ENCODE results near the gene LPIN3.
A peak's percentile ranks its signal among the peaks of the same experiment; 100 is the strongest.

Gene LPIN3

DNA sequence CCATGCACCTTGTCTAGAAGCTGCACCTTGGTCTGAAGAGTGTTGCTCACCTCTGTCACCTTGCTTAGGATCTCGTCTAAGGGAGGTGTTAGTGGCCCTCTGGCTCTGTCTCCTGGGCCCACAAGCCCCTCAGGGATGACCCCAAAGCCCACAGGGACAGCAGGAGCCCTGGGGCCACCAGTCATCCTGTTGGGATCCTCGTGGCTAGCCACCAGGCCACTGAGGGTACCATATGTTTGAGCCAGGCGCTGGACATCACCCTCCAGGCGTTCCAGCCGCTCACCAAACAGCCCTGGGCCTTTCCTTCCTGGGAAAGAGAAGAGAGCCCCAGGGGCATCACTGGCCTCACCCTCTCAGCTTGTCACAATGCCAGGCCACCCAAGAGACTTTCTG is 22.1 kb downstream of the LPIN3 start:
- Mint-ChIP-seq H3K4me3 (no peak overlapping the region), H3K36me3 (ENCODE audit: low read depth) (no peaks in the 10 kb centered on the region), H3K4me1 (ENCODE audit: low read depth) (no peaks in the 10 kb centered on the region), H3K9me3 (no peaks in the 10 kb centered on the region), H3K27ac (no peak overlapping the region), H3K27me3 (ENCODE audit: low read depth) (peaks cover 24% of the 10 kb centered on the region)

DNA sequence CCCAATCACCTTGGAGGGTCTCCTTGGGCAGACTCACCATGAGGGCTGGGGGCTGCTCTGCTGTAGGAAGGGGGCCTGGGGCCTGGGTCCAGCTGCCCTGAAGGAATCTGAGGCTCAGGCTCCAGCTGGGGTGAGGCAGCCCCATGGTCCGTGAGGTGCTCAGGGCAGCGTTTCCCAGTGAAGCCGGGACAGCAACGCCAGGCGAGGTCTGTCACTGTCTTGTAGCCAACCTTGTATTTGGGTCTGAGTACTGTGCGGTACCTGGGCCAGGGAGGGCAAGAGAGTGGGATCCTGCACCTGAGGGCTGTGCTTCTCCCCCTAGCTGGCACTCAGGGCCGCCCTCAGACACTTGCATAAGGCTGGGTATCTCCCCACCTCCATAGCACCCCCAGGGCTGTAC is 23.0 kb downstream of the LPIN3 start:
- Mint-ChIP-seq H3K27me3 (ENCODE audit: low read depth) (peaks cover 30% of the 10 kb centered on the region), H3K9me3 (no peaks in the 10 kb centered on the region), H3K27ac (no peak overlapping the region), H3K36me3 (ENCODE audit: low read depth) (no peaks in the 10 kb centered on the region), H3K4me3 (no peak overlapping the region), H3K4me1 (ENCODE audit: low read depth) (no peaks in the 10 kb centered on the region)

DNA sequence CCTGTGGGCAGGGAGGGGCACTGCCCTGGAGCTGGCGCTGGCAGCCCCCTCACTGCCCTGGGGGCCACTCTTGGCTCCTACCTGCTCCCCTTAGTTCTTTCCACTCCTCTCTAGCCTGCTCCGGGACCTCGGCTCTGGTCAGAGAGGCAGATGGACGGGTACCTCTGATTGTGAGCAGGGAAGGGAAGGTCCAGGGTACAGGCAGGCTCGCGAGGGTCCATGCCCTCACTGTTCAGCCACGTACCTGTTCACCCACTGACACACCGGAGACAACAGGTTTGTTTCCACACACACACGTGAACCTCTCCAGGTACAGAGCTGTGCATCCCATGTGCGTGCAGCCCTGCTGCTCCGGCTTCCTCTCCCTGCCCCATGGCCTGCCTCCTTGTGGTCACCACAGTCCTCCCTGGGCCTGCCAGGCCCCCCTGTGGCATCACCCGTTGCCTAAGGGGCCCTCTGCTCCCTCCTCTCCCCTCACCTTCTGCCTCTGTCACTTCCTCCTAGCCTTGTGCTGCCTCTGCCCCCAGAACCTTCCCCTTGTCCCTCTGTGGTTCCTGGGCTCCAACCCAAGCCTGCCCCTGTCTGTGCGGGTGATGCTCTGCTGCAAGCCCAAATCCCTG is 23.7 kb downstream of the LPIN3 start:
- Mint-ChIP-seq H3K27me3 (ENCODE audit: low read depth) (peaks cover 35% of the 10 kb centered on the region), H3K4me3 (no peak overlapping the region), H3K36me3 (ENCODE audit: low read depth) (no peaks in the 10 kb centered on the region), H3K27ac (no peak overlapping the region), H3K9me3 (no peaks in the 10 kb centered on the region), H3K4me1 (ENCODE audit: low read depth) (no peaks in the 10 kb centered on the region)

DNA sequence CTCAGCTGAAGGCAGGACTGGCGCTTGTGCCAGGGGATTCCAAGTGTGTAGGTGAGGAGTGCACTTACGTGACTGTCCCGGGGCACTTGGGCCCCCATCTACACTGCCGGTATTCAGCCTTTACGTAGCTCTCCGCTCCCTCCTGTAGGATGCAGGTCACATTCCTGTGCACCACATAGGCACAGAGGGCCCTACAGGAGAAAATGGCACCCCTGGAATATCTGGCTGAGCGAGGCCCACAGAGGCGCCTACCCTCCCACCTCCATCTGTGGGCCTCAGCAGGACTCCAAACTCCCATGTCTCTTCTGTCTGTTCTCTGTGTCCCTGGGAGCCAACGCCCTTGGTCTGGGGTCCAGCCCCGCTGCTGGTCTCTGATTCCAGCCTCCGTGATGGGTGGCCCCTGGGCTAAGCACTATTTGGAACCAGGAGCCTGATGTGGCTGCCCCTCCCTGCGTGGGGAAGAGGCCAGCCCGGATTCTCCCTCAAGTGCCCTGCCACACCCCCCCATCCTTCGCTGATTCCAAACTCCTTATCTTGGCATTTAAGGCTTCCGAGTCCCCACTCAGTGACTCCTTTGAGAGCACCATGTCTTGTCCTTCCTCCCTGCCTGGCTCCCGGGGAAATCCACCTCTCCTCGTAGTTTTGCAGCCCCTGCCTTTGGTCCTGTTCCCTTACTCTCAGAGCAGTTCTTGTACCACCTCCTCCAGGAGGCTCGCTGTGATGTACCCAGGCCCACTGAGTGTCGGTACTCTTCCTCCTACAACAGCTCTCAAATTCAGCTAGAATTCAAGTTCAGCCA is 24.5 kb downstream of the LPIN3 start:
- no peaks in the 10 kb centered on the region for H3K36me3 Mint-ChIP-seq (ENCODE audit: low read depth)
- H3K27me3 Mint-ChIP-seq (ENCODE audit: low read depth), result peaks cover 37% of the 10 kb centered on the region
- no peaks in the 10 kb centered on the region for H3K4me1 Mint-ChIP-seq (ENCODE audit: low read depth)
- H3K27ac Mint-ChIP-seq, result no peak overlapping the region
- no peak overlapping the region for H3K4me3 Mint-ChIP-seq
- no peaks in the 10 kb centered on the region for H3K9me3 Mint-ChIP-seq

DNA sequence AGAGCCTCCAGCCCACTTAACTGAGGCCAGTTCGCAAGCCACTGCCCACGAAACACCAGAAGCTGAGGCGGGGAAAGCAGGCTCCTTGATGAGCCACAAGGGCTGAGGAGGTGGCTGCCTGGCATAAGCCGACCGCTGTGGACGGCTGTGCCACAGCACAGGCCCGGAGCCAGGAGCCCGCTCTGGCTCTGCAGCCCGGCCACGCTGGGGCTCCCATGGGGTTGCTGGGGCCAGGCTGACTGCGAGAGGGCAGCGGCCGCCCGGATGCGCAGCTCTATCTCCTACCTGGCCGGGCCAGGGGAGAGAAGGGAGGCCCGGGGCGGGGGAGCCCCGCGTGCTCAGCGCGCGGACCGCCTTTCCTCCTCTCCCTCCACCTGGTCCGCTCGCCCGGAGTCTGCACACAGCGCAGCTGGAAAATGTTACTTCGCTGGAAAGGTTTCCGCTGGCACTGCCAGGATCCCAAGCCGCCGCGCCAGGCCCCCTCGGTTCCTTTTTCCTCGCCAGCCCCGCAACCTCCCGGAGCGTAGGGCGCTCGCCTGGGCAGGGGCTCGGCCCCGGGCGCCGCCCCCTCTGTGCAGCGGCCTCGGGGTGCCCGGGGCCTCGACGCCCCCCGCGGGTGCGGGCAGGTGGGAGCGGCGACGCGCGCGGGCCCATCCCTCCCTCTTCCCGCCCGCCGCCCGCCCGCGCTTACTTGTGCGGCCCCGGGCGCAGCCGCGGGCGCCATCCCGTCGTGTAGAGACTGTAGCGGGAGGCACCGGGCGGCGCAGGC is 25.3 kb downstream of the LPIN3 start:
- no peak overlapping the region for H3K4me3 Mint-ChIP-seq
- no peak overlapping the region for H3K27ac Mint-ChIP-seq
- H3K4me1 Mint-ChIP-seq (ENCODE audit: low read depth), result no peaks in the 10 kb centered on the region
- H3K27me3 Mint-ChIP-seq (ENCODE audit: low read depth), result peaks cover 37% of the 10 kb centered on the region
- no peaks in the 10 kb centered on the region for H3K36me3 Mint-ChIP-seq (ENCODE audit: low read depth)
- no peaks in the 10 kb centered on the region for H3K9me3 Mint-ChIP-seq

DNA sequence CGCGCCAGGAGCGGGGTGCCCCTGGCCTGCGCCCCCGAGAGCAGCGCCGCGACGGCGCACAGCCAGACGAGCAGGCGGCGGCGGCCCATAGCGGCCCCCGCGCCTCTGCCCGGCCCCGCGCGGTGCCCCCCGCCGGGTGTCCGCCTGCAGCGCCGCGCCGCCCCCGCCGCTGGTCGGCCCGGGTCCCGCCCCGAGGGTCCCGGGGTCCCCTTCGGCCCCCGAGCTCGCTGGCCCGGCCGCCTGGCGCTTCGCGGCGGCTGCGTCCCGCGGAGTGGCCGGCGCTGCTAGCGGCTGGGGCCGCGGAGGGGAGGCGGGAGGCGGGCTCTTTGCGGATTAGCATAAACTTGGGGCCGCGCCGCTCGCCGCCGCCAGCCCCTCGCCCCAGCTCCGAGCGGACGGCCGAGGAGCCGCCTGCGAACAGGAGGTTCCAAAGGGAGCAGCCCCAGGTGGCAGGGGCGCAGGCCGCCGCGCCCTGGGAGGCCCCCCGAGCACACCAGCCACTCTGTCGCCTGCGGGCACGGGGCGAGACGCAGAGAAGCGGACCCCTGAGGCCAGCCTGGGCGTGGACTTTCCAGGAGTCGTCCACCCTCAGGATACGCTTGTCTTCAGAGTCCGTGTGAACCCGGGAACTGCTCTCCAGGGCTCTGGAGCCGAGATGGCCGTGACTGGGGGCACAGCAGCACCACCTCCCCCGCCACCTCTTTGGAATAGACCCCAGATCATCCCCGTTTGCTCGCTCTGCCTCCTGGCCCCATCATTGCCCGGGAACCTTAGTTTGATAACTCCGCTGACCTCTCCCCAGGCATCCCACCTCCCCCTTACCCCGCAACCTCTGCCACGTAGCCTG is 26.1 kb downstream of the LPIN3 start, which contains the start of gene EMILIN3:
Gene EMILIN3, minus strand, starts transcription at position 273 of the 847 bp plus-strand sequence. Its CDS starts 184 bp downstream, at position 89.
- Mint-ChIP-seq H3K4me1 (ENCODE audit: low read depth) (no peaks in the 10 kb centered on the region), H3K4me3 (peak within 1 kb of the TSS; percentile 25), H3K9me3 (no peaks in the 10 kb centered on the region), H3K36me3 (ENCODE audit: low read depth) (no peaks in the 10 kb centered on the region), H3K27me3 (ENCODE audit: low read depth) (peaks cover 41% of the 10 kb centered on the region), H3K27ac (peak within 1 kb of the TSS; percentile 26)

DNA sequence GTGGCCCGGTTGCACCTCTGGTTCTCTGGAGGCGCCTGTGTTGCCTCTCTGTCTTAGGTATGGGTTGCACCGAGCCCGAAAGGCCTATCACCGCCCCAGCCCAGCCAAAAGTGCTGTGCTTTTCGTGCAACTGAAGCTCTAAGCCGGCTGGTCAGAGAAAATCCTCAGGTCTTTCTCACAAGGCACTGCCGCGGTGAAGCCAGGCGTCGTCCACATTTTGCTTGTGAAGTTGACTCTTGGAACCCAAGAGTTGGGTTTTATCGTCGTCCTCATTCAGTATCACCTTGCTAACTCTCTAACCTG is 26.7 kb downstream of the LPIN3 start:
- Mint-ChIP-seq H3K4me1 (ENCODE audit: low read depth) (no peaks in the 10 kb centered on the region), H3K9me3 (no peaks in the 10 kb centered on the region), H3K27me3 (ENCODE audit: low read depth) (peaks cover 41% of the 10 kb centered on the region), H3K4me3 (peak overlapping the region; percentile 25), H3K27ac (peak overlapping the region; percentile 26), H3K36me3 (ENCODE audit: low read depth) (no peaks in the 10 kb centered on the region)

DNA sequence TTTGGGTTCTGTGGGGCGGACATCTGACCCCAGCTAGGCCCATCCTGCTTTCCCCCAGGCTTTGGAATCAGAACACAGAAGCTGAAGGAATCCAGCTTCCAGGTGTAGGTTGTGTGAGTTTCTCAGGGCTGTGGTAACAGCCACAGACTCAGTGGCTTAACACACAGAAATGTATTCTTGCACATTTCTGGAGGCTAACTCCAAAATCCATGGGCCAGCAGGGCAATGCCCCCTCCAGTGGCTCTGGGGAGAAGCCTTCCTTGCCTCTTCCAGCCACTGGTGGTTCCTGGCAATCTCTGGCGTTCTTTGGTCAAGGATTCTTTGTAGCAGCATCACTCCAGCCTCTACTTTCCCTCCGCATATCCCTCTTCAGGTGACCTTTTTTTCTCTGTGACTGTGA is 27.3 kb downstream of the LPIN3 start:
- Mint-ChIP-seq H3K27me3 (ENCODE audit: low read depth) (peaks cover 45% of the 10 kb centered on the region), H3K9me3 (peaks cover 4% of the 10 kb centered on the region), H3K36me3 (ENCODE audit: low read depth) (peaks cover 1% of the 10 kb centered on the region), H3K27ac (no peak overlapping the region), H3K4me3 (no peak overlapping the region), H3K4me1 (ENCODE audit: low read depth) (no peaks in the 10 kb centered on the region)

DNA sequence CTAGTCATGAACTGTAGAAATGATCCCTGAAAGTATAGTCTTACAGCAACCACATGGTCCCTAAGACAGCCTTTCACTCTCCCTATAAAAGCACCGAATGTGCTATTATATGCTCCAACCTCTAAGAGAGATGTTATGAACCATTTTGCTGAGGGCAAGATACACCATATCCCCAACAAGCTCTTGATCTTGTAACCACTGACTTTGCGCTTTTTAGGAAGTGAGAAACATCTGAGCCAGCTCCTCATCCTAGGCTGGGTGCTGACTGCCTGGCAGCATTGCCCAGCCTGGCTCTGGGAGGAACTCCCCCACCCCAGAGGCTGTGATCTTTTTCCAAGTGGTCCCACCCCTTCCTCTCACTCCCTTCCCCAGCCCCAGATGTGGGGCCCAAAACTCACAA is 29.1 kb downstream of the LPIN3 start:
- H3K27ac Mint-ChIP-seq, result no peak overlapping the region
- no peak overlapping the region for H3K4me3 Mint-ChIP-seq
- H3K4me1 Mint-ChIP-seq (ENCODE audit: low read depth), result no peaks in the 10 kb centered on the region
- H3K27me3 Mint-ChIP-seq (ENCODE audit: low read depth), result peaks cover 44% of the 10 kb centered on the region
- H3K36me3 Mint-ChIP-seq (ENCODE audit: low read depth), result peaks cover 1% of the 10 kb centered on the region
- H3K9me3 Mint-ChIP-seq, result peaks cover 6% of the 10 kb centered on the region

DNA sequence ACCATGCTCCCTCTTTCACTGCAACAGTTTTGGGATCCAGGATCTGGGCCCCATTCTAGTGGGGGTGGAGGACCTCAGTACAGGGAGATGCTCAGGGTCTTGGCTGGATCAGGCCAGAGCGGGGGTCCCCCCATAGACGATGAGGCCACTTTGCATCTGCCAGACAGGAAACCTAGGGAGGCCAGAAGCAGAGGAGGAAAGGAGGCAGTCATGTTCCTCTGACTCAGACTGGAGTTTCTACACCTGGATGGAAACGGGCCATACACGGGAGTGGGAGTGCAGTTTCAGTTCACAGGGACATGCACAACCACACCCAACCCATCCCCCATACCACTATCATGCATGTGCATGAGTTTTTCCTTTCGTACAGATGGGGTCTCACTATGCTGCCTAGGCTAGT is 29.6 kb downstream of the LPIN3 start:
- H3K36me3 Mint-ChIP-seq (ENCODE audit: low read depth), result peaks cover 1% of the 10 kb centered on the region
- H3K9me3 Mint-ChIP-seq, result peaks cover 6% of the 10 kb centered on the region
- H3K27me3 Mint-ChIP-seq (ENCODE audit: low read depth), result peaks cover 39% of the 10 kb centered on the region
- H3K4me3 Mint-ChIP-seq, result no peak overlapping the region
- no peaks in the 10 kb centered on the region for H3K4me1 Mint-ChIP-seq (ENCODE audit: low read depth)
- no peak overlapping the region for H3K27ac Mint-ChIP-seq

DNA sequence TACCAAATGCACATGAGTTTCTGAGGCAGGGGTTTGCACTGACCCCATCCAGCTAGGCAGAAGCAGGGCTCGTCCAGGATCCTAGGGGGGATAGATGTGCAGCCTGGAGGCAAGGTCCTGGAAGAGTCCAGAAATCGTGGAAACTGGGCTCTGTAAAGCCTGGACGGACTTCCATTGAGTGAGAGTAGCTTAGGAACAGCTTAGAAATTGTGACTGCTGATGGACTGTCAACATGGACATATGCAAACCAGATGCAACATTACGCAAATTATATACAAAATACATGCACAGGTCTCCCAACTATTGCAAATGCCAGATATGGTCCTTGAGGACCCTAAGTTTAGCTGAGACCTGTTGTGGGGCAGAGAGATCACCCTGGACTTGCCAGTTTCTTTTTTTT is 30.8 kb downstream of the LPIN3 start:
- Mint-ChIP-seq H3K4me3 (no peak overlapping the region), H3K27me3 (ENCODE audit: low read depth) (peaks cover 33% of the 10 kb centered on the region), H3K9me3 (peaks cover 6% of the 10 kb centered on the region), H3K36me3 (ENCODE audit: low read depth) (peaks cover 1% of the 10 kb centered on the region), H3K27ac (no peak overlapping the region), H3K4me1 (ENCODE audit: low read depth) (no peaks in the 10 kb centered on the region)

DNA sequence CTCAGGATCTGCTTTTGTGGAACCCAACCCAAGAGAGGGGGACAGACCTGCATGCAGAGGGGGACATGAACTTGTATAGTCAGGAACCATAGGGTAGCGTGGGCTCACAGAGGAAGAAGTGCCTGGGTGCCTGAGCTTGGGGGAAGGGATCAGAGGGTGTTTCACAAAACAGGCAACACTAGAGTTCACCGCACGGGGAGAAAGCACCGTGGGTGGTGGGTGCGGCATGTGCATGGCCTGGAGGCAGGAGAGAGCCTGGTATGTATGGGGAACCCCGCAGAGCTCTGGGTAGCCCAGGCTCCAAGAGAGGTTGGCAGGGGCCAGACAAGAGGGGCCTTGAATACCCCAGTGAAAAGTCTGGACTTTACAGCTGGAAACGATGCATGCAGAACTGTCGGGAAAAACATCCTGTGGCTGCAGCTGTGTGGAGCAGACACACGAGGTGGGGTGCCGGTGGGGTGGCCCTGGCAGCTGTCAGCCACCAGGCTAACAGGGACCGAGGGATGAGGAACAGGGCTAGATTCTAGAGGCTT is 32.7 kb downstream of the LPIN3 start:
- H3K4me3 Mint-ChIP-seq, result no peak overlapping the region
- H3K27ac Mint-ChIP-seq, result no peak overlapping the region
- no peaks in the 10 kb centered on the region for H3K4me1 Mint-ChIP-seq (ENCODE audit: low read depth)
- peaks cover 36% of the 10 kb centered on the region for H3K27me3 Mint-ChIP-seq (ENCODE audit: low read depth)
- peaks cover 1% of the 10 kb centered on the region for H3K36me3 Mint-ChIP-seq (ENCODE audit: low read depth)
- H3K9me3 Mint-ChIP-seq, result peaks cover 6% of the 10 kb centered on the region

DNA sequence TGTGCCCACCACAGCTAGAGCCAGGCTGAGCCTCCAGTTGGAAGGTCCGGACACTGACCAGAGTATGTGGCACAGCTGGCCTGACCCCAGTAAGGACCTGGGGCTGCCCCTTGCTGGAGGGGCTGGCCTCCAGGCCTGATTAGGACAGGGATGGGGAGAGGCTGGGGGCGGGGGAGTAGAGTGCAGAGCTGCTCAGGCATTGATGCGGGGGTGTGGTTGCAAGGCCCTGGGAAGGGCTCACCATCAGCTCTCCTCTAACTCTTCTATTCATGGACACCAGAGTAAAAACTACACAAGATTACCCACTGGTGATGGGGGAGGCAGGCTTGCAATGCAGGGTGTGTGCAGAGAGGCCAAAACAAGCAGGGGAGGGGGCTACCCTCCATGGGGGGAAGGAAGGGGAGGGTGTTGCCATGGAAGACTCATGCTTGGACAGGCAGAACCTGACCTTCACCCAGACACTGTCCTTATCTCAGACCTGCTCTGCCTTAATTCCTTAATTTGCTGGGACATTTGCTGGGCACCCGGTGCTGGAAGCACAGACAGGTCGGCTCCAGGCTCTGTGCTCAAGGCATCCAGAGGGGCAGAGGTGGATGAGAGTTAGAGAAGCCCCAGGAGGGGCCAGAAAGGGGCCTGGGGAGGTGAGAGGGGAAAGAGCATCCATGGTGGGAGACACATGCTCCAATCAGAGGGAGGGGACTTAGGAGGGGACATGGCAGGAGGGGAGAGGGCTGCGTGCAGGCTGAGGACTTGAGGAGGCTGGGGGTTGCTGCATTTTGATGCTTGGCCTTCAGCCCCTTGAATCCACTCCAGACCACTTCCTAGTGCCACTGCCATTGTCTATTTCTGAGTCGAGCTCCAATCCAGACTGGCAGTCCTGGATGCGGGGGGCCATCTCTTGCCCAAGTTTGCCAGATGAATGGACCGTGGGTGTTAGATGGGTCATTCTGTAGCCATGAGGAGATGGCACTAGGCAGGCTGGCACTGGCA is 33.6 kb downstream of the LPIN3 start:
- no peak overlapping the region for H3K4me3 Mint-ChIP-seq
- H3K4me1 Mint-ChIP-seq (ENCODE audit: low read depth), result no peaks in the 10 kb centered on the region
- H3K9me3 Mint-ChIP-seq, result peaks cover 6% of the 10 kb centered on the region
- peaks cover 1% of the 10 kb centered on the region for H3K36me3 Mint-ChIP-seq (ENCODE audit: low read depth)
- H3K27me3 Mint-ChIP-seq (ENCODE audit: low read depth), result peaks cover 33% of the 10 kb centered on the region
- no peak overlapping the region for H3K27ac Mint-ChIP-seq
